ENCODE measurements around the gene MINK1. TPM values are rescaled to one million over a fixed set of nuclear protein-coding genes. Genes with fewer than 3 reads are reported as not detected.

MINK1 gene
- total and polyA plus RNA-seq, 10 of the 15 experiments (the other 5 are each of a cell fraction or from before 2014, with no cell fraction given): 0.08 to 55.6 (median 15.0) TPM

- TF ChIP-seq POU2F2 (IDR thresholded peaks at IDR 0.05; ENCODE audit: borderline replicate concordance, low read depth, low read length) (no peak), IKZF1 (conservative IDR thresholded peaks at IDR 0.05) (peak; percentile 95), HDAC2 (IDR thresholded peaks at IDR 0.05) (no peak), ZSCAN29 (IDR thresholded peaks at IDR 0.05) (no peak), RAD51 (IDR thresholded peaks at IDR 0.05) (no peak), KDM1A (IDR thresholded peaks at IDR 0.05; ENCODE audit: borderline replicate concordance) (no peak), HCFC1 (IDR thresholded peaks at IDR 0.05; ENCODE audit: low read length) (peak; percentile 38; the same call in 1 of the 2 replicates), BACH1 (IDR thresholded peaks at IDR 0.05; ENCODE audit: borderline replicate concordance) (peak; percentile 71), ZBED1 (IDR thresholded peaks at IDR 0.05; ENCODE audit: borderline replicate concordance) (no peak), KAT2A (conservative IDR thresholded peaks at IDR 0.05; ENCODE audit: control insufficient read depth, low read depth, low read length) (no peak), ZZZ3 (IDR thresholded peaks at IDR 0.05; ENCODE audit: control insufficient read depth, insufficient read length, low read depth) (no peak), POLR2AphosphoS5 (IDR thresholded peaks at IDR 0.05; ENCODE audit: low read length) (peak; percentile 40; the same call in 1 of the 2 replicates), PBX3 (IDR thresholded peaks at IDR 0.05; ENCODE audit: insufficient replicate concordance, low read depth, low read length) (peak; percentile 38), E2F8 (IDR thresholded peaks at IDR 0.05; ENCODE audit: low read depth, partially characterized antibody) (no peak), RBBP5 (conservative IDR thresholded peaks at IDR 0.05) (no peak), SMAD5 (IDR thresholded peaks at IDR 0.05; ENCODE audit: low read depth) (no peak), FOXK2 (IDR thresholded peaks at IDR 0.05) (no peak), ZNF24 (IDR thresholded peaks at IDR 0.05) (no peak)
- TF ChIP-seq, protein P1, sequence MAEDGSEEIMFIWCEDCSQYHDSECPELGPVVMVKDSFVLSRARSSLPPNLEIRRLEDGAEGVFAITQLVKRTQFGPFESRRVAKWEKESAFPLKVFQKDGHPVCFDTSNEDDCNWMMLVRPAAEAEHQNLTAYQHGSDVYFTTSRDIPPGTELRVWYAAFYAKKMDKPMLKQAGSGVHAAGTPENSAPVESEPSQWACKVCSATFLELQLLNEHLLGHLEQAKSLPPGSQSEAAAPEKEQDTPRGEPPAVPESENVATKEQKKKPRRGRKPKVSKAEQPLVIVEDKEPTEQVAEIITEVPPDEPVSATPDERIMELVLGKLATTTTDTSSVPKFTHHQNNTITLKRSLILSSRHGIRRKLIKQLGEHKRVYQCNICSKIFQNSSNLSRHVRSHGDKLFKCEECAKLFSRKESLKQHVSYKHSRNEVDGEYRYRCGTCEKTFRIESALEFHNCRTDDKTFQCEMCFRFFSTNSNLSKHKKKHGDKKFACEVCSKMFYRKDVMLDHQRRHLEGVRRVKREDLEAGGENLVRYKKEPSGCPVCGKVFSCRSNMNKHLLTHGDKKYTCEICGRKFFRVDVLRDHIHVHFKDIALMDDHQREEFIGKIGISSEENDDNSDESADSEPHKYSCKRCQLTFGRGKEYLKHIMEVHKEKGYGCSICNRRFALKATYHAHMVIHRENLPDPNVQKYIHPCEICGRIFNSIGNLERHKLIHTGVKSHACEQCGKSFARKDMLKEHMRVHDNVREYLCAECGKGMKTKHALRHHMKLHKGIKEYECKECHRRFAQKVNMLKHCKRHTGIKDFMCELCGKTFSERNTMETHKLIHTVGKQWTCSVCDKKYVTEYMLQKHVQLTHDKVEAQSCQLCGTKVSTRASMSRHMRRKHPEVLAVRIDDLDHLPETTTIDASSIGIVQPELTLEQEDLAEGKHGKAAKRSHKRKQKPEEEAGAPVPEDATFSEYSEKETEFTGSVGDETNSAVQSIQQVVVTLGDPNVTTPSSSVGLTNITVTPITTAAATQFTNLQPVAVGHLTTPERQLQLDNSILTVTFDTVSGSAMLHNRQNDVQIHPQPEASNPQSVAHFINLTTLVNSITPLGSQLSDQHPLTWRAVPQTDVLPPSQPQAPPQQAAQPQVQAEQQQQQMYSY (CRISPR knock-in tag; IDR thresholded peaks at IDR 0.05): no peak
- TF ChIP-seq, protein P2, sequence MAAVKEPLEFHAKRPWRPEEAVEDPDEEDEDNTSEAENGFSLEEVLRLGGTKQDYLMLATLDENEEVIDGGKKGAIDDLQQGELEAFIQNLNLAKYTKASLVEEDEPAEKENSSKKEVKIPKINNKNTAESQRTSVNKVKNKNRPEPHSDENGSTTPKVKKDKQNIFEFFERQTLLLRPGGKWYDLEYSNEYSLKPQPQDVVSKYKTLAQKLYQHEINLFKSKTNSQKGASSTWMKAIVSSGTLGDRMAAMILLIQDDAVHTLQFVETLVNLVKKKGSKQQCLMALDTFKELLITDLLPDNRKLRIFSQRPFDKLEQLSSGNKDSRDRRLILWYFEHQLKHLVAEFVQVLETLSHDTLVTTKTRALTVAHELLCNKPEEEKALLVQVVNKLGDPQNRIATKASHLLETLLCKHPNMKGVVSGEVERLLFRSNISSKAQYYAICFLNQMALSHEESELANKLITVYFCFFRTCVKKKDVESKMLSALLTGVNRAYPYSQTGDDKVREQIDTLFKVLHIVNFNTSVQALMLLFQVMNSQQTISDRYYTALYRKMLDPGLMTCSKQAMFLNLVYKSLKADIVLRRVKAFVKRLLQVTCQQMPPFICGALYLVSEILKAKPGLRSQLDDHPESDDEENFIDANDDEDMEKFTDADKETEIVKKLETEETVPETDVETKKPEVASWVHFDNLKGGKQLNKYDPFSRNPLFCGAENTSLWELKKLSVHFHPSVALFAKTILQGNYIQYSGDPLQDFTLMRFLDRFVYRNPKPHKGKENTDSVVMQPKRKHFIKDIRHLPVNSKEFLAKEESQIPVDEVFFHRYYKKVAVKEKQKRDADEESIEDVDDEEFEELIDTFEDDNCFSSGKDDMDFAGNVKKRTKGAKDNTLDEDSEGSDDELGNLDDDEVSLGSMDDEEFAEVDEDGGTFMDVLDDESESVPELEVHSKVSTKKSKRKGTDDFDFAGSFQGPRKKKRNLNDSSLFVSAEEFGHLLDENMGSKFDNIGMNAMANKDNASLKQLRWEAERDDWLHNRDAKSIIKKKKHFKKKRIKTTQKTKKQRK (IDR thresholded peaks at IDR 0.05; ENCODE audit: low read depth, low read length): no peak
Measured at GRCh38 chr17:4833178-4833940, at the start of gene MINK1 (continued).
